Keratinocyte (primary cell): ENCODE measurements around the gene LTF. TPM values are rescaled to one million over a fixed set of nuclear protein-coding genes. Genes with fewer than 3 reads are reported as not detected.
"Not testable (repeated sequence)": the region's sequence is repeated elsewhere in the genome, so short reads cannot be mapped to it uniquely, and the experiment has no call there.

ENCODE experiments used
- DNase-seq: peaks from one replicate; pipeline ENCODE4 v3.0.0-alpha.2; 2011; ENCODE audit warnings: low read depth, missing footprints, low spot score
- FAIRE-seq: peaks from 2 replicates; lab custom pipeline; 2011; peaks lifted over from hg19 to GRCh38; lab: Jason Lieb, UNC
- H2AFZ ChIP-seq: 2 replicates; pipeline ENCODE4 v1.6.0; 2012; ENCODE audit warnings: low read length, control low read depth, inconsistent platforms; ENCODE audit not compliant: control insufficient read depth
- H3K27ac ChIP-seq: 2 replicates; pipeline ENCODE4 v1.5.1; 2011; ENCODE audit warnings: low read length; ENCODE audit not compliant: control insufficient read depth, insufficient read depth
- H3K27me3 ChIP-seq: 3 replicates; pipeline ENCODE4 v1.6.0; 2011; ENCODE audit warnings: low read length; ENCODE audit not compliant: control insufficient read depth, insufficient read depth; ENCODE audit errors: extremely low read depth
- H3K36me3 ChIP-seq, 2 experiments: 2 replicates in 1 of 2; 3 replicates in 1 of 2; pipeline ENCODE4 v1.5.1; 2011; ENCODE audit warnings: low read length in 2 of 2, mild to moderate bottlenecking in 1 of 2; ENCODE audit not compliant: control insufficient read depth in 2 of 2, insufficient read depth in 2 of 2; ENCODE audit errors: extremely low read depth in 1 of 2
- H3K4me1 ChIP-seq: 3 replicates; pipeline ENCODE4 v1.5.1; 2011; ENCODE audit warnings: low read length; ENCODE audit not compliant: control insufficient read depth, insufficient read depth; ENCODE audit errors: extremely low read depth
- H3K4me2 ChIP-seq: 3 replicates; pipeline ENCODE4 v1.6.0; 2011; ENCODE audit warnings: low read depth, low read length; ENCODE audit not compliant: control insufficient read depth, insufficient read depth; ENCODE audit errors: extremely low read depth
- H3K4me3 ChIP-seq, 3 experiments: fragments of 200-600 bp in 1 of 3; sonication (generic) in 1 of 3; 2 replicates in 2 of 3; 3 replicates in 1 of 3; pipeline ENCODE4 v1.5.1; 2011 to 2016; ENCODE audit warnings: low read length in 3 of 3, mild to moderate bottlenecking in 3 of 3, control low read depth in 2 of 3, inconsistent platforms in 1 of 3, low read depth in 1 of 3, mixed read lengths in 1 of 3, mixed run types in 1 of 3, moderate library complexity in 1 of 3; ENCODE audit not compliant: control insufficient read depth in 2 of 3, insufficient read depth in 2 of 3; ENCODE audit errors: extremely low read depth in 1 of 3
- H3K79me2 ChIP-seq: 2 replicates; pipeline ENCODE4 v1.6.0; 2012; ENCODE audit warnings: low read length; ENCODE audit not compliant: control insufficient read depth, insufficient read depth
- H3K9ac ChIP-seq: 3 replicates; pipeline ENCODE4 v1.6.0; 2011; ENCODE audit warnings: low read length; ENCODE audit not compliant: control insufficient read depth, insufficient read depth; ENCODE audit errors: extremely low read depth
- H3K9me1 ChIP-seq: 3 replicates; pipeline ENCODE4 v1.6.0; 2011; ENCODE audit warnings: low read length; ENCODE audit not compliant: control insufficient read depth, insufficient read depth; ENCODE audit errors: extremely low read depth
- H3K9me3 ChIP-seq: 2 replicates; pipeline ENCODE4 v1.5.1; 2012; ENCODE audit warnings: low read depth, low read length; ENCODE audit not compliant: control insufficient read depth
- H4K20me1 ChIP-seq: 3 replicates; pipeline ENCODE4 v1.6.0; 2011; ENCODE audit warnings: low read length; ENCODE audit not compliant: control insufficient read depth, insufficient read depth; ENCODE audit errors: extremely low read depth
- dilution Hi-C: fragments of 300-500 bp; cut with MboI; formaldehyde crosslinking; loops from one replicate; pipeline ENCODE4 v1.7.0; 2020; ENCODE audit warnings: low sequenced_read_pairs; ENCODE audit not compliant: extremely low pct_ligation_motif_present
- polyA plus RNA-seq, 5 experiments: library from polyadenylated mRNA; depleted of rRNA in 3 of 5; stranded (reverse) in 3 of 5; stranded (forward) in 1 of 5; unstranded in 1 of 5; fragments of >200 nt; gene quantifications; 1 replicate in 1 of 5; 2 replicates in 3 of 5; 3 replicates in 1 of 5; pipeline versions ENCODE4 v1.2.1 to v1.2.3, GENCODE V29; 2011 to 2012; ENCODE audit warnings: missing spikeins in 2 of 5, low read depth in 1 of 5, low replicate concordance in 1 of 5

The LTF gene
- polyA plus RNA-seq, 1 donor (not counting 4 experiments of a cell fraction or from before 2014, with no cell fraction given), result not detected

DNA sequence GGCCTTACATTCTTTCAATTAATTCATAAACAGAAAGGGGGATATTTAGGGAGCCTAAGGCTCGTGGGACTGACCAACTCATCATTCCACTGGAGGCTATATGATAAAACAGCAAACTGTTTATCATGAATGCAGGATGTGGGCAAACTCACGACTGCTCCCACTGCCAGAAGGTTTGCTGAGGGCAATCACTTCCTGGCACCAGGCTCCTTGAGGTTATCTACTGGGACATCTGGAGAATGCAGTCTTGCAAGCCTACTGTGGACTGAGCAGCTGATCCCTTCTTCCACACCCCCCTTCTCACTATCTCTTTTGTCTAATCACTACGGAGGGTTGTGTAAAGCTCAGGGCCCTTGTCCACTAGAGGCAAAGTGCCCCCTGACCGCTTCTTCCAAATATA lies 31.6 kb downstream of the LTF start:
- H3K27me3 ChIP-seq, H3K4me3 ChIP-seq, H2AFZ ChIP-seq, H4K20me1 ChIP-seq, FAIRE-seq, DNase-seq, H3K27ac ChIP-seq, H3K9me3 ChIP-seq, H3K4me2 ChIP-seq, H3K9ac ChIP-seq, H3K36me3 ChIP-seq, dilution Hi-C loops, H3K79me2 ChIP-seq, H3K9me1 ChIP-seq: not testable (repeated sequence)
- H3K4me1 ChIP-seq, result peaks cover 23% of the 10 kb centered on the region

DNA sequence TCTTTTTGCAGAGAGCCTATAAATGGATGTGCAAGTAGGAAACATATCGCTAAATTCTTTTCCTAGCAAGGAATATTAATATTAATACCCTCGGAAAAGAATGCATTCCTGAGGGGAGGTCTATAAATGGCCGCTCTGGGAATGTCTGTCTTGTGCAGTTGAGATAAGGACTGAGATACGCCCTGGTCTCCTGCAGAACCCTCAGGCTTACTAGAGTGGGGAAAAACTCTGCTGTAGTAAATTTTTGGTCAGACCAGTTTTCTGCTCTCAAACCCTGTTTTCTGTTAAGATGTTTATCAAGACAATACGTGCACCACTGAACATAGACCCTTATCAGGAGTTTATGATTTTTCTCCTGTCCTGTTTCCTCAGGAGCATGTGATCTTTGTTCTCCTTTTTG lies 32.8 kb downstream of the LTF start:
- H3K9ac ChIP-seq, H3K4me2 ChIP-seq, H3K36me3 ChIP-seq, H3K27me3 ChIP-seq, DNase-seq, H4K20me1 ChIP-seq, H3K79me2 ChIP-seq, H3K9me3 ChIP-seq, H3K9me1 ChIP-seq, H3K4me3 ChIP-seq, dilution Hi-C loops, H2AFZ ChIP-seq, H3K27ac ChIP-seq, FAIRE-seq: not testable (repeated sequence)
- H3K4me1 ChIP-seq, result peaks cover 23% of the 10 kb centered on the region

DNA sequence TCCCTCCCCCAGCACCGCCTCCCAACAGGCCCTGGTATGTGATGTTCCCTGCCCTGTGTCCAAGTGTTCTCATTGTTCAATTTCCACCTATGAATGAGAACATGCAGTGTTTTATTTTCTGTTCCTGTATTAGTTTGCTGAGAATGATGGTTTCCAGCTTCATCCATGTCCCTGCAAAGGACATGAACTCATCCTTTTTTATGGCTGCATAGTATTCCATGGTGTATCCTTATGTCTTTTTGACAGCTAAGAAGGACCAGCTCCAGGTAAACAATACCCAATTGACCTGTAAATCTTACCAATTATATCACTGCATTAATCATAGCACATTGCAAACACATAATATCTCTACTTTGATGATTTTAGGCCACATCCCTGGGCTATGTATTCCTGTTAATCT lies 33.8 kb downstream of the LTF start:
- H3K9me1 ChIP-seq, H3K4me3 ChIP-seq, H3K9ac ChIP-seq, H3K36me3 ChIP-seq, H3K27ac ChIP-seq, FAIRE-seq, H2AFZ ChIP-seq, H3K4me2 ChIP-seq, dilution Hi-C loops, H3K9me3 ChIP-seq, H4K20me1 ChIP-seq, H3K79me2 ChIP-seq, H3K27me3 ChIP-seq, DNase-seq: not testable (repeated sequence)
- peaks cover 30% of the 10 kb centered on the region for H3K4me1 ChIP-seq
